Measurements from ENCODE around the gene PPP1R27. TPM values are rescaled to one million over a fixed set of nuclear protein-coding genes. Genes with fewer than 3 reads are reported as not detected.

The PPP1R27 gene
- total and polyA plus RNA-seq, 8 donors: 0.58 to 2.0 TPM; not detected in 6

DNA sequence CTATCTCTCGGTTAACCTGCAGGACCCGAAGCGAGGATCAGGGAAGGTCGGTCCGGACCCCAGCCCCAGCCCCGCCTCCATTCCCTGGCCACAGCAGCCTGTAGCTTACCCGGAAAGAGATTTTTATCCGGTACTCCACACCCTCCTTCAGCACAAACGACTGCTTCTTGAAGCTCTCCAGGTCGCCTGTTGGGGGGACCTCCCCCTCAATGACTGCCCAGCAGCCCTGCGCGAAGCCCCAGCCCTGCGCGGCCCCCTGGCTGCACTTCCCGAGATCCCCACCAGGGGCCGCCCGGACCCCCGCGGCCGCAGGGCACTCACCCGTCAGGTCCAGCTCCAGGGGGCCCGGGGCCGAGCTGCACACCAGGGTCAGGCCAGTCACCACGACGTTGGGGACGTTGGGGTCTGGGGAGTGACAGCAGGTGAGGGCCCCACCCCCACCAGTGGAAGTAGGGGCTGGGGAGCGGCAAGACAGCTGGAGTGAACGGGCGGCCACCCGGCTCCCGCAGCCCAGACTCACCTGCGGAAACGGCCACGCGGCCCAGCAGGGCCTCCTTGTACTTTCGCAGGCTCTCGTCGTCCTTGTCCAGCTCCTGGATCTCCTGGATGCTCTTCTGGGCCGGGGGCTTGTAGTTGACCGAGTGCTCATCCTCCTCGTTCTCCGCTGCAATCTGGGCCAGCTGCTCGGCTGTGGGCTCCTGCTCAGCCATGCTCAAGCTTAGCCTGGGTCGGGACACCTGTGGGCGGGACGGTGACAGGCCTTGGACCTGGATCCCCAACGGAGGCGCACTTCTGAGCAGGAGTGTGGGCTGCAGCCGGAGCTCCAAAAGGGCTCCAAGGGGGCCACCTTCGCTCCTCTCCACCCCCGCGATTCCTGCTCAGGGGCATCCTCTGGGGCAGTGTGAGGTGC, 34.6 kb upstream of the PPP1R27 start:
- Histone ChIP-seq H3K36me3 (peaks cover 22 to 35% (median 29%) of the 10 kb centered on the region in 4 donors), H3K4me3 (peak overlapping the region; percentile 68 to 98 (median 85)), H3K9me3 (no peaks in the 10 kb centered on the region), H3K4me1 (peaks cover 54 to 84% (median 73%) of the 10 kb centered on the region in 4 donors), H3K27me3 (no peaks in the 10 kb centered on the region), H3K27ac (peak overlapping the region; percentile 92 to 100 (median 98))
- whole genome bisulfite sequencing, 5 donors: 18 to 27% (median 25%) methylated on average over 31 to 52 of the region's 52 CpGs
- DNase-seq: peak; percentile 33 to 78
- TF ChIP-seq CTCF (IDR thresholded peaks at IDR 0.05): peak in 5 of 7 experiments; percentile 68 to 97 (median 85)
- no peak for TF ChIP-seq POLR2A (IDR thresholded peaks at IDR 0.05)
- TF ChIP-seq POLR2AphosphoS5 (IDR thresholded peaks at IDR 0.05): no peak
- TF ChIP-seq EP300 (IDR thresholded peaks at IDR 0.05): no peak
- intact Hi-C loops (cut with DNase I; ENCODE audit: low total_unique reads): no loop called here

GRCh38 chr17:81868674-81869220, 33.9 kb upstream of the PPP1R27 start:
- Histone ChIP-seq H3K4me1 (peaks cover 54 to 89% (median 80%) of the 10 kb centered on the region in 4 donors), H3K9me3 (no peaks in the 10 kb centered on the region), H3K27ac (peak overlapping the region; percentile 92 to 100 (median 98)), H3K27me3 (no peaks in the 10 kb centered on the region), H3K36me3 (peaks cover 22 to 35% (median 30%) of the 10 kb centered on the region in 4 donors), H3K4me3 (peak overlapping the region in 2 of 4 donors; percentile 86 to 98)
- peak in 1 of 2 donors; percentile 74 for DNase-seq
- intact Hi-C loops (cut with DNase I; ENCODE audit: low total_unique reads): no loop called here
- TF ChIP-seq EP300 (IDR thresholded peaks at IDR 0.05): no peak
- TF ChIP-seq CTCF (IDR thresholded peaks at IDR 0.05): no peak
- no peak for TF ChIP-seq POLR2AphosphoS5 (IDR thresholded peaks at IDR 0.05)
- no peak for TF ChIP-seq POLR2A (IDR thresholded peaks at IDR 0.05)
- 47 to 73% (median 60%) methylated on average over 18 to 30 of the region's 30 CpGs for WGBS, 5 donors

- no peaks in the 10 kb centered on the region for H3K27me3 ChIP-seq
- H3K4me1 ChIP-seq: peaks cover 56 to 89% (median 85%) of the 10 kb centered on the region in 4 donors
- WGBS, 5 donors: 37 to 67% (median 49%) methylated on average over 1 to 28 of the region's 28 CpGs
- H3K9me3 ChIP-seq: no peaks in the 10 kb centered on the region
- peak overlapping the region in 1 of 4 donors; percentile 98 for H3K4me3 ChIP-seq
- H3K27ac ChIP-seq: peak overlapping the region; percentile 92 to 100 (median 98)
- peak in 1 of 2 donors; percentile 34 for DNase-seq
- peaks cover 22 to 36% (median 35%) of the 10 kb centered on the region in 4 donors for H3K36me3 ChIP-seq
- intact Hi-C loops (cut with DNase I; ENCODE audit: low total_unique reads): no loop called here
- TF ChIP-seq POLR2AphosphoS5 (IDR thresholded peaks at IDR 0.05) (peak in 1 of 3 donors; percentile 8), EP300 (IDR thresholded peaks at IDR 0.05) (no peak)
Observed at GRCh38 chr17:81867991-81868673, 33.3 kb upstream of the PPP1R27 start.

DNA sequence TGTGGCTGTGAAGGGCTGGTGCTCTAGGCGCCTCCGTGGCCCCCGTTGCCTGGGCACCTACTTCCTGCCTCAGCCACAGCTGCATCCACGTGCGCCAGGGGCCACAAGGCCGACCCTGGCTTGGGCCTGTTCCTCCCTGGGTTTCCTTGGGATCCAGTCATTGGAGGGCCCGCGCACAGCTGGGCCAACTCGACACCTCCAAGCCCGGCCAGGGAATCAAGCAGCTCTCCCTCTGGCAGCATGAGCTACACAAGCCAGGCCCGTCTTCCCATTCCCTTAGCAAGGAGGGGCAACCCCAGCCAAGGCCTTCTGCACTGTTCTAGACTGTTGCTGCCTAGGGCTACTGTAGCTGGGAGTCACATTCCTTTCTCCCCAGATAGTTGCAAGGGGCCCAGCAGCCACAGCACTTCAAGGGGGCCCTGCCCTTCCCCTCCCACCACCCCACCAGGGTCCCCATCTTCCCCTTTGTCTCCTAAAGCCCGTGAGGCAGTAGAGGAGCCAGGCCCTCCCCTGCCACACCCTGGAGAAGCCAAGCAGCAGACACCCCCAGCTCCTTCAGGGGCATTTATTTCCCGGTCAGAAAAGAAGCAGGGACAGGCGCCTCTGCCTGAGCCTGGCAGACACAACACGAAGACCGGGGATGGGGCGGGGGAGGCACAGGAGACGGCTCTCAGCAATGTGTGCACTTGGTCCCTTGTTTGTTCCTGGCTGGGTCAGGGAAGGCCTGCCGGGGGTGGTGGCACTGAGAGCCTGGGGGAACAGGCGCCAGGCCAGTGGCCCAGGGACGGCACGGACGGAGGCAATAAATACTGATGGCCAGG, 32.5 kb upstream of the PPP1R27 start:
- TF ChIP-seq POLR2A (IDR thresholded peaks at IDR 0.05): peak in 1 of 4 donors; percentile 5
- no peak for TF ChIP-seq EP300 (IDR thresholded peaks at IDR 0.05)
- peak in 2 of 3 donors; percentile 15 to 70 for TF ChIP-seq POLR2AphosphoS5 (IDR thresholded peaks at IDR 0.05)
- intact Hi-C loops (cut with DNase I; ENCODE audit: low total_unique reads): no loop called here
- peaks cover 22 to 38% (median 36%) of the 10 kb centered on the region in 4 donors for H3K36me3 ChIP-seq
- H3K9me3 ChIP-seq: no peaks in the 10 kb centered on the region
- H3K4me3 ChIP-seq: peak overlapping the region in 1 of 4 donors; percentile 98
- peak overlapping the region; percentile 92 to 100 (median 98) for H3K27ac ChIP-seq
- no peaks in the 10 kb centered on the region for H3K27me3 ChIP-seq
- peaks cover 61 to 89% (median 87%) of the 10 kb centered on the region in 4 donors for H3K4me1 ChIP-seq
- DNase-seq: peak; percentile 48 to 52
- 26 to 36% (median 29%) methylated on average over 18 to 23 of the region's 23 CpGs for WGBS, 5 donors
